Measurements from ENCODE around the gene KCNK1.

GRCh38 chr1:233636503-233636877 is 22.6 kb downstream of the KCNK1 start:
- TF ChIP-seq CTCF (conservative IDR thresholded peaks at IDR 0.05 in 1 of 2, IDR thresholded peaks at IDR 0.05 in 1 of 2; ENCODE audit: low read depth in 1 of 2, low read length in 2 of 2) = no peak
- no peak for TF ChIP-seq EZH2 (IDR thresholded peaks at IDR 0.05; ENCODE audit: low read length, missing control alignments)

All from fibroblast of lung (primary cell).